T-cell (primary cell): ENCODE results near the gene RADX. TPM values are rescaled to one million over a fixed set of nuclear protein-coding genes. Genes with fewer than 3 reads are reported as not detected.

ENCODE experiments used
- ATAC-seq, 4 experiments: fragments of 200-7000 bp in 3 of 4; fragments of 150-1000 bp in 1 of 4; cut with Tn5 transposase; replicated peaks in 1 of 4; 1 replicate in 3 of 4; 2 replicates in 1 of 4; pipeline ENCODE4 v1.10.0; 2021; ENCODE audit warnings: moderate library complexity in 3 of 4, mild to moderate bottlenecking in 2 of 4, moderate number of reproducible peaks in 1 of 4
- CTCF ChIA-PET, 2 donors: fragments of 300-600 bp; sonication (Branson Sonifier 250); formaldehyde crosslinking; loops; one replicate each; lab custom pipeline; 2022; ENCODE audit warnings: antibody characterized with exemption in 2 of 2; lab: Charles Lee
- POLR2A ChIA-PET, 2 donors: fragments of 300-600 bp; sonication (Branson Sonifier 250); formaldehyde crosslinking; loops; one replicate each; lab custom pipeline; 2022; ENCODE audit warnings: antibody characterized with exemption in 2 of 2; lab: Charles Lee
- DNase-seq, 35 experiments: peaks; one replicate each; pipeline versions ENCODE4 v3.0.0 to v3.0.0-alpha.2; 2013 to 2023
- H3K27ac ChIP-seq: one replicate; pipeline ENCODE4 v1.5.1; 2013; ENCODE audit warnings: low read length
- H3K27me3 ChIP-seq, 2 experiments: replicated peaks in 1 of 2; 1 replicate in 1 of 2; 2 replicates in 1 of 2; pipeline versions ENCODE4 v1.6.1 to v1.7.0; 2013; ENCODE audit warnings: low read length in 1 of 2, mixed read lengths in 1 of 2; ENCODE audit not compliant: control insufficient read depth in 2 of 2, insufficient read depth in 2 of 2; ENCODE audit errors: extremely low read depth in 1 of 2
- H3K36me3 ChIP-seq, 2 donors: 1 replicate in 1 of 2; 2 replicates in 1 of 2; pipeline versions ENCODE4 v1.6.1 to v1.7.0; 2013; ENCODE audit warnings: low read length in 1 of 2; ENCODE audit not compliant: control insufficient read depth in 2 of 2, insufficient read depth in 1 of 2; ENCODE audit errors: extremely low read depth in 1 of 2
- H3K4me1 ChIP-seq, 2 experiments: 1 replicate in 1 of 2; 2 replicates in 1 of 2; pipeline versions ENCODE4 v1.6.1 to v1.7.0; 2013; ENCODE audit warnings: low read length in 2 of 2, mixed read lengths in 1 of 2; ENCODE audit not compliant: insufficient read depth in 2 of 2, control insufficient read depth in 1 of 2; ENCODE audit errors: extremely low read depth in 1 of 2
- H3K4me3 ChIP-seq, 2 donors: 1 replicate in 1 of 2; 2 replicates in 1 of 2; pipeline versions ENCODE4 v1.5.1 to v1.7.0; 2013; ENCODE audit warnings: mild to moderate bottlenecking in 2 of 2, low read length in 1 of 2, moderate library complexity in 1 of 2; ENCODE audit not compliant: control insufficient read depth in 1 of 2; ENCODE audit errors: extremely low read depth in 1 of 2
- H3K9me3 ChIP-seq: 2 replicates; pipeline ENCODE4 v1.7.0; 2013
- H3K27ac Mint-ChIP-seq, 2 donors: one replicate each; pipeline ENCODE4 v1.8.0; 2020 to 2021; ENCODE audit warnings: mild to moderate bottlenecking in 2 of 2, mixed read lengths in 2 of 2
- H3K27me3 Mint-ChIP-seq, 2 donors: one replicate each; pipeline ENCODE4 v1.8.0; 2021 to 2022; ENCODE audit warnings: mixed read lengths in 2 of 2
- H3K36me3 Mint-ChIP-seq: one replicate; pipeline ENCODE4 v1.8.0; 2021; ENCODE audit warnings: mixed read lengths
- H3K4me1 Mint-ChIP-seq, 3 donors: one replicate each; pipeline ENCODE4 v1.8.0; 2020 to 2022; ENCODE audit warnings: mixed read lengths in 3 of 3, mild to moderate bottlenecking in 1 of 3
- H3K4me3 Mint-ChIP-seq, 3 donors: one replicate each; pipeline ENCODE4 v1.8.0; 2020 to 2022; ENCODE audit warnings: mild to moderate bottlenecking in 3 of 3, mixed read lengths in 3 of 3, moderate library complexity in 3 of 3
- H3K9me3 Mint-ChIP-seq, 3 donors: one replicate each; pipeline ENCODE4 v1.8.0; 2020 to 2022; ENCODE audit warnings: mixed read lengths in 3 of 3
- WGBS: methylation state at CpG from one replicate; pipeline ENCODE4 v1.1.5; 2013; ENCODE audit warnings: missing lambda C conversion rate; ENCODE audit not compliant: insufficient coverage; 5-methylcytosine and 5-hydroxymethylcytosine counted together
- total RNA-seq, 35 experiments: library from RNA in 6 of 35; stranded (reverse) in 6 of 35; fragments of 120-200 nt in 1 of 35; gene quantifications; one replicate each; pipeline versions ENCODE4 v1.2.1 to v1.2.4 and lab custom pipeline; 2013 to 2026

The RADX gene
- total RNA-seq, 5 donors from 2014 or later (not counting 1 experiment from before 2014, with no cell fraction given): 6.9 to 15.5 (median 9.9) TPM

GRCh38 chrX:106711375-106711774, 99.6 kb downstream of the RADX start:
- no peak for DNase-seq
- Mint-ChIP-seq H3K4me1 (no peaks in the 10 kb centered on the region), H3K27me3 (peaks cover 0 to 24% of the 10 kb centered on the region in 2 donors), H3K4me3 (no peak overlapping the region), H3K36me3 (no peaks in the 10 kb centered on the region), H3K9me3 (no peaks in the 10 kb centered on the region), H3K27ac (no peak overlapping the region)
- H3K27me3 ChIP-seq: no peaks in the 10 kb centered on the region
- H3K27ac ChIP-seq: no peak overlapping the region
- no peaks in the 10 kb centered on the region for H3K4me1 ChIP-seq
- POLR2A ChIA-PET: no interaction called here
- WGBS: no CpG with 5 or more reads among the region's 4 CpGs
- no peaks in the 10 kb centered on the region for H3K36me3 ChIP-seq
- no peak overlapping the region for H3K4me3 ChIP-seq
- no peak for ATAC-seq
- CTCF ChIA-PET: no interaction called here
- no peaks in the 10 kb centered on the region for H3K9me3 ChIP-seq

- DNase-seq: no peak
- ChIA-PET CTCF (no interaction called here), POLR2A (no interaction called here)
- Histone ChIP-seq H3K27me3 (no peaks in the 10 kb centered on the region), H3K36me3 (no peaks in the 10 kb centered on the region), H3K27ac (no peak overlapping the region), H3K4me3 (no peak overlapping the region), H3K4me1 (no peaks in the 10 kb centered on the region), H3K9me3 (no peaks in the 10 kb centered on the region)
- WGBS: no CpG with 5 or more reads among the region's 1 CpG
- Mint-ChIP-seq H3K4me1 (no peaks in the 10 kb centered on the region), H3K36me3 (no peaks in the 10 kb centered on the region), H3K9me3 (no peaks in the 10 kb centered on the region), H3K27me3 (peaks cover 0 to 21% of the 10 kb centered on the region in 2 donors), H3K27ac (no peak overlapping the region), H3K4me3 (no peak overlapping the region)
- ATAC-seq: no peak
Observed at GRCh38 chrX:106716004-106716403, 104.2 kb downstream of the RADX start.

- WGBS: no CpG with 5 or more reads among the region's 1 CpG
- POLR2A ChIA-PET: no interaction called here
Observed at GRCh38 chrX:106716463-106716862, 104.7 kb downstream of the RADX start.

GRCh38 chrX:106718709-106719108, 106.9 kb downstream of the RADX start:
- Mint-ChIP-seq H3K27ac (no peak overlapping the region), H3K4me1 (no peaks in the 10 kb centered on the region), H3K36me3 (no peaks in the 10 kb centered on the region), H3K4me3 (no peak overlapping the region), H3K27me3 (peaks cover 5 to 27% of the 10 kb centered on the region in 2 donors), H3K9me3 (no peaks in the 10 kb centered on the region)
- H3K27me3 ChIP-seq: no peaks in the 10 kb centered on the region
- DNase-seq: no peak
- no peaks in the 10 kb centered on the region for H3K4me1 ChIP-seq
- H3K4me3 ChIP-seq: no peak overlapping the region
- ATAC-seq: no peak
- no CpG with 5 or more reads among the region's 4 CpGs for WGBS
- H3K27ac ChIP-seq: no peak overlapping the region
- ChIA-PET POLR2A (no interaction called here), CTCF (no interaction called here)
- no peaks in the 10 kb centered on the region for H3K9me3 ChIP-seq
- H3K36me3 ChIP-seq: no peaks in the 10 kb centered on the region

More at GRCh38 chrX:106716463-106716862, 104.7 kb downstream of the RADX start:
- H3K9me3 ChIP-seq: no peaks in the 10 kb centered on the region
- Mint-ChIP-seq H3K36me3 (no peaks in the 10 kb centered on the region), H3K4me1 (no peaks in the 10 kb centered on the region), H3K4me3 (no peak overlapping the region), H3K27ac (no peak overlapping the region), H3K9me3 (no peaks in the 10 kb centered on the region), H3K27me3 (peaks cover 0 to 21% of the 10 kb centered on the region in 2 donors)
- ATAC-seq (no peak), DNase-seq (no peak)
- no peak overlapping the region for H3K4me3 ChIP-seq
- H3K4me1 ChIP-seq: no peaks in the 10 kb centered on the region
- no peak overlapping the region for H3K27ac ChIP-seq
- no peaks in the 10 kb centered on the region for H3K36me3 ChIP-seq
- CTCF ChIA-PET: no interaction called here
- H3K27me3 ChIP-seq: no peaks in the 10 kb centered on the region

- Histone ChIP-seq H3K9me3 (no peaks in the 10 kb centered on the region), H3K27me3 (peaks cover 0 to 12% of the 10 kb centered on the region in 2 experiments), H3K4me3 (peak overlapping the region in 1 of 2 donors; percentile 11), H3K27ac (no peak overlapping the region), H3K4me1 (peaks cover 0 to 3% of the 10 kb centered on the region in 2 experiments), H3K36me3 (no peaks in the 10 kb centered on the region)
- Mint-ChIP-seq H3K4me3 (peak overlapping the region; percentile 53 to 66 (median 59)), H3K36me3 (no peaks in the 10 kb centered on the region), H3K27me3 (peaks cover 33 to 47% of the 10 kb centered on the region in 2 donors), H3K9me3 (no peaks in the 10 kb centered on the region), H3K27ac (no peak overlapping the region), H3K4me1 (peaks cover 0 to 12% (median 4%) of the 10 kb centered on the region in 3 donors)
- CTCF ChIA-PET: no interaction called here
- DNase-seq: no peak
- POLR2A ChIA-PET: interaction anchor here in 1 of 2 donors (0.6 kb wide), 1 partner anchor 242 kb away, joined by 3 read pairs; no protein-coding TSS in a partner anchor
- 17% methylated on average over 2 of the region's 8 CpGs for WGBS
- ATAC-seq: no peak
Observed at GRCh38 chrX:106725931-106726330, 114.2 kb downstream of the RADX start.

GRCh38 chrX:106726485-106727437, 115.0 kb downstream of the RADX start, which contains the start of gene RNF128:
Gene RNF128 (plus strand): TSS chrX:106726701. CDS start chrX:106726914, 213 bp downstream.
- no peak within 1 kb of the TSS for H3K27ac Mint-ChIP-seq

More at GRCh38 chrX:106726485-106727437, 115.0 kb downstream of the RADX start, which contains the start of gene RNF128:
- no peaks in the 10 kb centered on the region for H3K9me3 Mint-ChIP-seq
- peaks cover 33 to 45% of the 10 kb centered on the region in 2 donors for H3K27me3 Mint-ChIP-seq
- peaks cover 0 to 12% (median 4%) of the 10 kb centered on the region in 3 donors for H3K4me1 Mint-ChIP-seq
- WGBS: 6% methylated on average over 63 of the region's 79 CpGs
- ChIA-PET CTCF (no interaction called here), POLR2A (interaction anchor here in 1 of 2 donors (0.6 kb wide), 1 partner anchor 243 kb away, joined by 3 read pairs; no protein-coding TSS in a partner anchor)
- DNase-seq (peak in 5 of 35 experiments; percentile 1 to 3 (median 2)), ATAC-seq (peak in 3 of 4 experiments; percentile 36 to 55 (median 39))
- Histone ChIP-seq H3K4me3 (peak within 1 kb of the TSS in 1 of 2 donors; percentile 11), H3K36me3 (no peaks in the 10 kb centered on the region), H3K27ac (no peak within 1 kb of the TSS), H3K27me3 (peaks cover 0 to 12% of the 10 kb centered on the region in 2 experiments), H3K9me3 (no peaks in the 10 kb centered on the region), H3K4me1 (peaks cover 0 to 3% of the 10 kb centered on the region in 2 experiments)
- peak within 1 kb of the TSS; percentile 53 to 66 (median 59) for H3K4me3 Mint-ChIP-seq
- H3K36me3 Mint-ChIP-seq: no peaks in the 10 kb centered on the region
